Measurements from ENCODE around the gene CAMSAP3. TPM values are rescaled to one million over a fixed set of nuclear protein-coding genes. Genes with fewer than 3 reads are reported as not detected.

CAMSAP3 gene
- total RNA-seq, 1 experiment from 2014 or later, result 16.6 TPM

GRCh38 chr19:7607212-7607873, 11.7 kb downstream of the CAMSAP3 start:
- no TSS peak for BruUV-seq (replicated peaks)
- no peak overlapping the region for H3K27ac ChIP-seq (ENCODE audit: low read length)
- peaks cover 4% of the 10 kb centered on the region; the same call in 1 of the 2 replicates for H3K36me3 ChIP-seq (ENCODE audit: low read depth, low read length)
- H3K4me3 ChIP-seq (ENCODE audit: low read length), result no peak overlapping the region
- peaks cover 6% of the 10 kb centered on the region; the same call in 1 of the 2 replicates for H4K20me1 ChIP-seq (ENCODE audit: low read length)
- no peaks in the 10 kb centered on the region for H3F3A ChIP-seq (ENCODE audit: low read length, unreplicated experiment)
- no peak overlapping the region for H3K9ac ChIP-seq (ENCODE audit: low read length)
- no peaks in the 10 kb centered on the region for H3K9me3 ChIP-seq (ENCODE audit: low read length)
- TF ChIP-seq EZH2 (IDR thresholded peaks at IDR 0.05; ENCODE audit: low read length, unreplicated experiment), result no peak
- TF ChIP-seq EZH2phosphoT487 (IDR thresholded peaks at IDR 0.05; ENCODE audit: borderline replicate concordance, low read length), result no peak
- no peak for TF ChIP-seq CTCF (conservative IDR thresholded peaks at IDR 0.05; ENCODE audit: low read depth, low read length)
- ChIA-PET CTCF (no interaction called here), POLR2A (ENCODE audit: unreplicated experiment) (no interaction called here)
- H3K9me2 ChIP-seq (replicated peaks; ENCODE audit: low read length), result no peaks in the 10 kb centered on the region
- no peak overlapping the region for H2AFZ ChIP-seq (ENCODE audit: low read length)
- intact Hi-C loops (cut with micrococcal nuclease), result no loop called here
- H3K27me3 ChIP-seq (ENCODE audit: low read length), result no peaks in the 10 kb centered on the region
- ATAC-seq (no peak), DNase-seq (no peak)
- no peak overlapping the region for H3K4me2 ChIP-seq (ENCODE audit: low read length)
- peaks cover 2% of the 10 kb centered on the region for H3K79me2 ChIP-seq (ENCODE audit: low read length)
- H3K4me1 ChIP-seq (ENCODE audit: insufficient read depth, low read length), result no peaks in the 10 kb centered on the region

GRCh38 chr19:7607874-7608560, 12.4 kb downstream of the CAMSAP3 start:
- Histone ChIP-seq H3K79me2 (ENCODE audit: low read length) (no peaks in the 10 kb centered on the region), H3K4me1 (ENCODE audit: insufficient read depth, low read length) (no peaks in the 10 kb centered on the region), H4K20me1 (ENCODE audit: low read length) (peaks cover 5% of the 10 kb centered on the region; the same call in 1 of the 2 replicates), H3F3A (ENCODE audit: low read length, unreplicated experiment) (no peaks in the 10 kb centered on the region), H3K36me3 (ENCODE audit: low read depth, low read length) (peaks cover 4% of the 10 kb centered on the region; the same call in 1 of the 2 replicates), H3K4me3 (ENCODE audit: low read length) (no peak overlapping the region), H3K27ac (ENCODE audit: low read length) (no peak overlapping the region), H3K9me2 (replicated peaks; ENCODE audit: low read length) (no peaks in the 10 kb centered on the region), H3K9me3 (ENCODE audit: low read length) (no peaks in the 10 kb centered on the region), H3K9ac (ENCODE audit: low read length) (no peak overlapping the region), H3K4me2 (ENCODE audit: low read length) (no peak overlapping the region), H3K27me3 (ENCODE audit: low read length) (no peaks in the 10 kb centered on the region), H2AFZ (ENCODE audit: low read length) (no peak overlapping the region)
- DNase-seq (no peak), ATAC-seq (no peak)
- intact Hi-C loops (cut with micrococcal nuclease), result no loop called here
- ChIA-PET POLR2A (ENCODE audit: unreplicated experiment) (no interaction called here), CTCF (interaction anchor here (0.6 kb wide), 1 partner anchor 244 kb away, joined by 3 read pairs; no protein-coding TSS in a partner anchor)
- BruUV-seq (replicated peaks), result no TSS peak
- TF ChIP-seq EZH2 (IDR thresholded peaks at IDR 0.05; ENCODE audit: low read length, unreplicated experiment) (no peak), CTCF (conservative IDR thresholded peaks at IDR 0.05; ENCODE audit: low read depth, low read length) (no peak), EZH2phosphoT487 (IDR thresholded peaks at IDR 0.05; ENCODE audit: borderline replicate concordance, low read length) (no peak)
